Ishikawa (cell line): ENCODE results near the gene NGB.

Source experiments
- CEBPB ChIP-seq: IDR thresholded peaks from 2 replicates; pipeline ENCODE4 v1.6.1; 2012
- CREB1 ChIP-seq: IDR thresholded peaks from 2 replicates; pipeline ENCODE4 v1.6.1; 2012; ENCODE audit warnings: low read depth
- EGR1 ChIP-seq: IDR thresholded peaks from 2 replicates; pipeline ENCODE4 v1.6.1; 2012
- EP300 ChIP-seq: IDR thresholded peaks from 2 replicates; pipeline ENCODE4 v1.6.1; 2012; ENCODE audit warnings: borderline replicate concordance
- FOXM1 ChIP-seq: IDR thresholded peaks from 2 replicates; pipeline ENCODE4 v1.6.1; 2012; ENCODE audit warnings: low read depth, borderline replicate concordance
- NFIC ChIP-seq: IDR thresholded peaks from 2 replicates; pipeline ENCODE4 v1.6.1; 2012
- RAD21 ChIP-seq: IDR thresholded peaks from 2 replicates; pipeline ENCODE4 v1.6.1; 2012; ENCODE audit warnings: low read depth
- TAF1 ChIP-seq: IDR thresholded peaks from 2 replicates; pipeline ENCODE4 v1.6.1; 2012; ENCODE audit warnings: low read depth, mild to moderate bottlenecking
- TCF12 ChIP-seq: IDR thresholded peaks from 2 replicates; pipeline ENCODE4 v1.6.1; 2012; ENCODE audit warnings: low read depth
- TEAD4 ChIP-seq: IDR thresholded peaks from 2 replicates; pipeline ENCODE4 v1.6.1; 2012
- YY1 ChIP-seq: IDR thresholded peaks from 2 replicates; pipeline ENCODE4 v1.6.1; 2012; ENCODE audit warnings: low read depth
- ZBTB7A ChIP-seq: IDR thresholded peaks from 2 replicates; pipeline ENCODE4 v1.6.1; 2012; ENCODE audit warnings: low read depth
- TF ChIP-seq, protein P1 (sequence below): IDR thresholded peaks from 2 replicates; pipeline ENCODE4 v1.6.1; 2012
- TF ChIP-seq, protein P2 (sequence below): IDR thresholded peaks from 2 replicates; pipeline ENCODE4 v1.6.1; 2012; ENCODE audit warnings: low read depth, mild to moderate bottlenecking
- TF ChIP-seq, protein P3 (sequence below): IDR thresholded peaks from 2 replicates; pipeline ENCODE4 v1.6.1; 2012

NGB gene

DNA sequence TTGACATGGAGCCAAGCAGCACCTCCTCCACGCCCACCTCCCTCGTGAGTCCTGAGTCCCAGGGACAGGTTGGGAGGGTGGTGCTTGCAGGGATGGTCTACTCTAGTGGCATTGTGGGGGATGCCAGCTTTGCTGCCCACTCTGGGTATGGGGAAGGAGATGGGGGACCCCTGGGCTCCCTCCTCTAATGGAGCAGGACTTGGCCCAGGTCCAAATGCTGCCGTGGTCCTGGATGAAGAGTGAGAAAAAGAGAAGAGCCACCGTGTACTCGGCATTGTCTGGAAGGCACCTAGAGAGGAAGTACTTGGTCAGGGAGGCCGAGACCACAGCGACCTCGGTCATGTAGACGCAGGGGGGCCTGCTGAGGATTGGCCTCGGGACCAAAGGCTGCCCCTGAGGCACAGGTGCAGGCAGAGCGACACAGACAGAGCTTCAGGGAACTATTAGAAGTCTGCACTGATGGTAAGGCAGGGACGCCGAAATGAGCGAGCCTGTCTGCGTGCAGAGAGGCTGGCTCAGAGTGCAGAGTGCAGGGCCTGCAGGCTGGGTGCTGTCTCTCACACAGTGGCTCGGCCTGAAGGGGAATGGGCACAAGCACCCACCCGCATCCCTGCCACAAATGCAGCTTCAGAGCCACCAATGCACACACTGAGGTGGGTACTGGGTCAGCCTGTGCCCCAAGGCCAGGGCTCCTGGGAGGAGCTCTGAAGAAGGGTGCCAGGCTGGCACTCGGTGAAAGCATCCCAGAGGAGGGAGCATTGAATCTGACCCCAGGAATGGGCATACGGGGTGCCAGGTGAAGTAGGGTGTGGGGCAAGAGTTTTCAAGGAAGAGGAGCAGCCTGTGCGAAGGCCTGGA lies 17.4 kb downstream of the NGB start:
- TF ChIP-seq ZBTB7A = no peak
- peak; percentile 32; the same call in 1 of the 2 replicates for TF ChIP-seq NFIC

DNA sequence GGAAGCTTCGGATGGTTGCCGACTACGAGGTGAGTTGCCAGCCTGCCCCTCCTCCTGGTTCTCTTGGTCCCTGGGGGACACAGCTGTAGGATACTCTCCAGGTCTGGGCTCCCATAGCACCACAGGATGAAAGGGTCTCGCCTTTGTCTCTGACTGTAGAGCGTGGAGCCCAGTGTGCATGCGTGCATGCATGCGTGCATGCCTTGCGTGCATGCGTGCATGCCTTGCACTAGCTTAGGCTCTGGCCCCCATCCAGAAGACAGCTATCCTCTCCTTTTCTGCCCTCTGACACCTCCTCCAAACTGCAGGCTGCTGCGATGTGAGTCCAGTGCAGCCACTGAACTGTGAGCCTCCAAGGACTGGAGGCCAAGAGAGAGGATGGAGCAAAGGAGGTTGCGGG lies 19.1 kb downstream of the NGB start:
- TF ChIP-seq TCF12 = no peak
- no peak for TF ChIP-seq CEBPB
- TF ChIP-seq ZBTB7A = no peak
- no peak for TF ChIP-seq FOXM1
- TF ChIP-seq TAF1 = no peak
- no peak for TF ChIP-seq CREB1
- TF ChIP-seq, protein P1, sequence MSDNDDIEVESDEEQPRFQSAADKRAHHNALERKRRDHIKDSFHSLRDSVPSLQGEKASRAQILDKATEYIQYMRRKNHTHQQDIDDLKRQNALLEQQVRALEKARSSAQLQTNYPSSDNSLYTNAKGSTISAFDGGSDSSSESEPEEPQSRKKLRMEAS = no peak
- TF ChIP-seq, protein P2, sequence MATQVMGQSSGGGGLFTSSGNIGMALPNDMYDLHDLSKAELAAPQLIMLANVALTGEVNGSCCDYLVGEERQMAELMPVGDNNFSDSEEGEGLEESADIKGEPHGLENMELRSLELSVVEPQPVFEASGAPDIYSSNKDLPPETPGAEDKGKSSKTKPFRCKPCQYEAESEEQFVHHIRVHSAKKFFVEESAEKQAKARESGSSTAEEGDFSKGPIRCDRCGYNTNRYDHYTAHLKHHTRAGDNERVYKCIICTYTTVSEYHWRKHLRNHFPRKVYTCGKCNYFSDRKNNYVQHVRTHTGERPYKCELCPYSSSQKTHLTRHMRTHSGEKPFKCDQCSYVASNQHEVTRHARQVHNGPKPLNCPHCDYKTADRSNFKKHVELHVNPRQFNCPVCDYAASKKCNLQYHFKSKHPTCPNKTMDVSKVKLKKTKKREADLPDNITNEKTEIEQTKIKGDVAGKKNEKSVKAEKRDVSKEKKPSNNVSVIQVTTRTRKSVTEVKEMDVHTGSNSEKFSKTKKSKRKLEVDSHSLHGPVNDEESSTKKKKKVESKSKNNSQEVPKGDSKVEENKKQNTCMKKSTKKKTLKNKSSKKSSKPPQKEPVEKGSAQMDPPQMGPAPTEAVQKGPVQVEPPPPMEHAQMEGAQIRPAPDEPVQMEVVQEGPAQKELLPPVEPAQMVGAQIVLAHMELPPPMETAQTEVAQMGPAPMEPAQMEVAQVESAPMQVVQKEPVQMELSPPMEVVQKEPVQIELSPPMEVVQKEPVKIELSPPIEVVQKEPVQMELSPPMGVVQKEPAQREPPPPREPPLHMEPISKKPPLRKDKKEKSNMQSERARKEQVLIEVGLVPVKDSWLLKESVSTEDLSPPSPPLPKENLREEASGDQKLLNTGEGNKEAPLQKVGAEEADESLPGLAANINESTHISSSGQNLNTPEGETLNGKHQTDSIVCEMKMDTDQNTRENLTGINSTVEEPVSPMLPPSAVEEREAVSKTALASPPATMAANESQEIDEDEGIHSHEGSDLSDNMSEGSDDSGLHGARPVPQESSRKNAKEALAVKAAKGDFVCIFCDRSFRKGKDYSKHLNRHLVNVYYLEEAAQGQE = no peak
- no peak for TF ChIP-seq EP300
- no peak for TF ChIP-seq YY1
- TF ChIP-seq, protein P3, sequence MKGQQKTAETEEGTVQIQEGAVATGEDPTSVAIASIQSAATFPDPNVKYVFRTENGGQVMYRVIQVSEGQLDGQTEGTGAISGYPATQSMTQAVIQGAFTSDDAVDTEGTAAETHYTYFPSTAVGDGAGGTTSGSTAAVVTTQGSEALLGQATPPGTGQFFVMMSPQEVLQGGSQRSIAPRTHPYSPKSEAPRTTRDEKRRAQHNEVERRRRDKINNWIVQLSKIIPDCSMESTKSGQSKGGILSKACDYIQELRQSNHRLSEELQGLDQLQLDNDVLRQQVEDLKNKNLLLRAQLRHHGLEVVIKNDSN = no peak
- TF ChIP-seq RAD21 = no peak
- TF ChIP-seq TEAD4 = no peak
- TF ChIP-seq NFIC = no peak
- no peak for TF ChIP-seq EGR1

DNA sequence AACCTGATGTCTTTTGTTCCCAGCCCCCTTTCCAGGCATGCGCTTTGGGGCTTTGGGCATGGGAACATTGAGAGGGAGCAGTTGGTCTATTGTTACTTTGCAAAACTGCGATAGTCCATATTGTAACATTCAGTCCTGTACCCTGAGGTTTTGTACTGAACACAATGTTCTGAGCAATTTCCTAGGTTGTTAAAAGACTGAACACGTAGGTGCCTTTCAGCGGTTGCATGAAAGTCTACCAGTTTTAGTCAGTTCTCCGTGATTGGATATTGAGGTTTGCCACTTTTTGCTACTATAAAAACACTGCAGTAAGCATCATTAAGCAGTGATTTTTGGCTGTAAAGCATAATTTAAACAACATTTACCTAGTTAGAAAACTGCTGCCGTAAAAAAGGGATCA lies 20.1 kb downstream of the NGB start:
- TF ChIP-seq YY1 = no peak
- no peak for TF ChIP-seq CEBPB
- TF ChIP-seq CREB1 = no peak

DNA sequence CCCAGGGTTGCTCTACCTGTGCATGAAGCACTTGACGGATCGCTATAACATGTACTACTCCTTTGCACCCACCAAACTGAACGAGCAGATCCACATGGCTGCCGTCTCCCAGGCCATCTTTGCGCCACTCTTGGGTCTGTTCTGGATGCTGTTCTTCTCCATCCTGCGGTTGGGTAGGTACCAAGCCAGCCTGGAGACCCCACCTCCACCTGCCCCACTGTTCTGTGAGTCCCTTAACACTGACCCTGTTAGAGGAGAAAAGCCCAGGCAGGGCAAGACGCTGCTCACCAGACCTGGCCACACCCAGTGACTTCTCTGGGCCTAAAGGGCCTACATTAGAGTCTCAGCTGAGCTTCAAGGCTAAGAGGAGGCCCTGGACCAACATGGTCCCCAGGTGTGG lies 21.7 kb downstream of the NGB start:
- TF ChIP-seq YY1 (no peak), RAD21 (no peak), CREB1 (no peak), CEBPB (no peak), EGR1 (no peak), TAF1 (no peak), FOXM1 (no peak), ZBTB7A (no peak), NFIC (no peak), EP300 (no peak)
- TF ChIP-seq, protein P3 = no peak
- TF ChIP-seq, protein P2 = no peak
- TF ChIP-seq, protein P1 = no peak

DNA sequence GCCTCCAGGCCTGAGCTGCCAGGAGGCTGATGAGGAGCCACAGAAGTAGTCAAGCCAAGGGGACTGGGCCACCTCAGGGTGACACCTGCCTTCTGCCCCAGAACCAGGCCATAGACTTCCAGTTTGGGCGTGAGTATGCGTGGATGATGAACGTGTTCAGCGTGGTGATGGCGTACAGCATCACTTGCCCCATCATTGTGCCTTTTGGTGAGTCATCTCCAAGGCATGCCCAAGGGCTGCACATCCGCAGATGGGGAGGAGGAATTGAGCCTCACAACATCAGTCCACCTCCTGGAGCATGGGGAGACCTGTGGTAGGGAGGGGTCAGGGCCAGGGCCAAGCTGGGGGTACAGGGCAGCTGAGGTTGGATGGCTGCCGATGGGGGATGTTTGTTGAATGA lies 22.3 kb downstream of the NGB start:
- no peak for TF ChIP-seq CREB1
- TF ChIP-seq TAF1 = no peak
- no peak for TF ChIP-seq RAD21
- TF ChIP-seq ZBTB7A = no peak
- TF ChIP-seq CEBPB = no peak

DNA sequence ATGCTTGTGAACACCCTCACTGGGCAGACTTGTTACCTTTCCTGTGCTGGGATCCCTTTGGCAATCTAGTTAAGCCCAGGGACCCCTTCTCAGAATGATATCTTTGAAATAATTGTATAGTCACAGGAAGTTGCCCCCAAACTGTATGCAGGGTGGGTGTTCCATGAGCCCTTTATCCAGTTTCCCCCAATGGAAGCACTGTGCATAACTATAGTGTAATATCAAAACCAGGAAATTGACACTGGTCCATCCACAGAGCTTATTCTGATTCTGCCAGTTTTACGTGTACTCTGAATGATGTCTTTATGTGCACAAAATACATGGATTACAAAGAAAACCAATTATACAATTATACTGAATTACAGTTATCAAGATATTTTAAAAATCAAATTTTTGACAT lies 24.2 kb downstream of the NGB start:
- TF ChIP-seq, protein P1 = no peak
- TF ChIP-seq TAF1 (no peak), EP300 (no peak), TEAD4 (no peak), NFIC (no peak), RAD21 (no peak), ZBTB7A (no peak), YY1 (no peak), FOXM1 (no peak), TCF12 (no peak), CEBPB (no peak), CREB1 (no peak), EGR1 (no peak)
- TF ChIP-seq, protein P2 = no peak
- TF ChIP-seq, protein P3 = no peak
